ENCODE results near the gene SNX12.
A peak's percentile ranks its signal among the peaks of the same experiment; 100 is the strongest.

The SNX12 gene

GRCh38 chrX:71099736-71100135, 31.6 kb upstream of the SNX12 start:
- Histone ChIP-seq H3K4me3 (ENCODE audit: low read length) (no peak overlapping the region), H3K27ac (ENCODE audit: low read length) (no peak overlapping the region), H3K9me3 (ENCODE audit: insufficient read depth, low read length) (no peaks in the 10 kb centered on the region)

GRCh38 chrX:71098951-71099506, 30.9 kb upstream of the SNX12 start:
- Histone ChIP-seq H3K79me2 (ENCODE audit: low read length) (no peaks in the 10 kb centered on the region), H3K4me2 (ENCODE audit: low read length) (no peak overlapping the region), H3K27me3 (ENCODE audit: low read depth, low read length) (no peaks in the 10 kb centered on the region), H3K4me3 (ENCODE audit: low read length) (no peak overlapping the region), H4K20me1 (ENCODE audit: insufficient read depth, low read length) (no peaks in the 10 kb centered on the region), H3K27ac (ENCODE audit: low read length) (no peak overlapping the region), H3K9ac (ENCODE audit: low read length) (no peak overlapping the region), H3K9me3 (ENCODE audit: insufficient read depth, low read length) (no peaks in the 10 kb centered on the region), H2AFZ (ENCODE audit: low read depth, low read length) (no peak overlapping the region), H3K36me3 (replicated peaks; ENCODE audit: low read depth, low read length) (no peaks in the 10 kb centered on the region), H3K4me1 (ENCODE audit: low read length) (peaks cover 17% of the 10 kb centered on the region)
- TF ChIP-seq EZH2phosphoT487 (IDR thresholded peaks at IDR 0.05; ENCODE audit: low read depth) (no peak), CTCF (IDR thresholded peaks at IDR 0.05; ENCODE audit: low read depth, low read length) (no peak)

More at GRCh38 chrX:71099736-71100135, 31.6 kb upstream of the SNX12 start:
- no peaks in the 10 kb centered on the region for H3K27me3 ChIP-seq (ENCODE audit: low read depth, low read length)
- no peak overlapping the region for H3K4me2 ChIP-seq (ENCODE audit: low read length)
- H3K79me2 ChIP-seq (ENCODE audit: low read length), result no peaks in the 10 kb centered on the region
- H4K20me1 ChIP-seq (ENCODE audit: insufficient read depth, low read length), result no peaks in the 10 kb centered on the region
- no peak overlapping the region for H3K9ac ChIP-seq (ENCODE audit: low read length)
- H2AFZ ChIP-seq (ENCODE audit: low read depth, low read length), result no peak overlapping the region
- H3K4me1 ChIP-seq (ENCODE audit: low read length), result peaks cover 18% of the 10 kb centered on the region
- no peaks in the 10 kb centered on the region for H3K36me3 ChIP-seq (replicated peaks; ENCODE audit: low read depth, low read length)
- TF ChIP-seq CTCF (IDR thresholded peaks at IDR 0.05; ENCODE audit: low read depth, low read length) (no peak), EZH2phosphoT487 (IDR thresholded peaks at IDR 0.05; ENCODE audit: low read depth) (no peak)

- no peak overlapping the region for H3K4me2 ChIP-seq (ENCODE audit: low read length)
- no peaks in the 10 kb centered on the region for H3K27me3 ChIP-seq (ENCODE audit: low read depth, low read length)
- H3K36me3 ChIP-seq (replicated peaks; ENCODE audit: low read depth, low read length), result no peaks in the 10 kb centered on the region
- no peak overlapping the region for H2AFZ ChIP-seq (ENCODE audit: low read depth, low read length)
- H4K20me1 ChIP-seq (ENCODE audit: insufficient read depth, low read length), result no peaks in the 10 kb centered on the region
- H3K27ac ChIP-seq (ENCODE audit: low read length), result no peak overlapping the region
- no peaks in the 10 kb centered on the region for H3K79me2 ChIP-seq (ENCODE audit: low read length)
- no peak overlapping the region for H3K9ac ChIP-seq (ENCODE audit: low read length)
- H3K4me1 ChIP-seq (ENCODE audit: low read length), result peaks cover 10% of the 10 kb centered on the region
- TF ChIP-seq EZH2phosphoT487 (IDR thresholded peaks at IDR 0.05; ENCODE audit: low read depth), result no peak
- TF ChIP-seq CTCF (IDR thresholded peaks at IDR 0.05; ENCODE audit: low read depth, low read length), result peak; percentile 62
- no peaks in the 10 kb centered on the region for H3K9me3 ChIP-seq (ENCODE audit: insufficient read depth, low read length)
- no peak overlapping the region for H3K4me3 ChIP-seq (ENCODE audit: low read length)
Measured at GRCh38 chrX:71098302-71098701, 30.2 kb upstream of the SNX12 start.

- Histone ChIP-seq H3K9ac (ENCODE audit: low read length) (peak overlapping the region; percentile 67), H4K20me1 (ENCODE audit: insufficient read depth, low read length) (no peaks in the 10 kb centered on the region), H3K4me2 (ENCODE audit: low read length) (peak overlapping the region; percentile 92), H3K36me3 (replicated peaks; ENCODE audit: low read depth, low read length) (no peaks in the 10 kb centered on the region), H3K9me3 (ENCODE audit: insufficient read depth, low read length) (no peaks in the 10 kb centered on the region), H3K27ac (ENCODE audit: low read length) (no peak overlapping the region), H3K27me3 (ENCODE audit: low read depth, low read length) (no peaks in the 10 kb centered on the region), H3K4me1 (ENCODE audit: low read length) (peaks cover 8% of the 10 kb centered on the region; the same call in 1 of the 2 replicates), H3K79me2 (ENCODE audit: low read length) (no peaks in the 10 kb centered on the region), H3K4me3 (ENCODE audit: low read length) (peak overlapping the region; percentile 91), H2AFZ (ENCODE audit: low read depth, low read length) (no peak overlapping the region)
- TF ChIP-seq EZH2phosphoT487 (IDR thresholded peaks at IDR 0.05; ENCODE audit: low read depth) (no peak), CTCF (IDR thresholded peaks at IDR 0.05; ENCODE audit: low read depth, low read length) (no peak)
Measured at GRCh38 chrX:71096760-71097032, 28.6 kb upstream of the SNX12 start.

Data from OCI-LY3 (cell line).